WTC11 (cell line): Measurements from ENCODE around the gene KRT1.

ENCODE experiments used
- RELA ChIP-seq: sonication (generic); formaldehyde crosslinking; IDR thresholded peaks from 2 replicates; pipeline ENCODE4 v1.8.1; 2022; ENCODE audit warnings: missing genetic modification reagents, mild to moderate bottlenecking, borderline replicate concordance
- SMAD3 ChIP-seq: sonication (generic); formaldehyde crosslinking; IDR thresholded peaks from 2 replicates; pipeline ENCODE4 v1.8.0; 2022; ENCODE audit warnings: missing genetic modification reagents, mild to moderate bottlenecking, borderline replicate concordance
- TF ChIP-seq, protein P1 (sequence below): sonication (generic); formaldehyde crosslinking; IDR thresholded peaks from 2 replicates; pipeline ENCODE4 v1.8.0; 2022; ENCODE audit warnings: mild to moderate bottlenecking, missing genetic modification reagents
- TF ChIP-seq, protein P2 (sequence below): fragments of 200-600 bp; IDR thresholded peaks from 2 replicates; pipeline ENCODE4 v1.8.0; 2022; ENCODE audit warnings: antibody characterized with exemption
- TF ChIP-seq, protein P3 (sequence below): sonication (generic); formaldehyde crosslinking; IDR thresholded peaks from 2 replicates; pipeline ENCODE4 v1.8.1; 2022; ENCODE audit warnings: low read depth, mild to moderate bottlenecking, moderate library complexity, missing genetic modification reagents, borderline replicate concordance
- TF ChIP-seq, protein P4 (sequence below): sonication (generic); formaldehyde crosslinking; IDR thresholded peaks from 2 replicates; pipeline ENCODE4 v1.8.0; 2022; ENCODE audit warnings: mild to moderate bottlenecking, missing genetic modification reagents
- TF ChIP-seq, protein P5 (sequence below): sonication (generic); formaldehyde crosslinking; IDR thresholded peaks from 2 replicates; pipeline ENCODE4 v1.8.0; 2022; ENCODE audit warnings: mild to moderate bottlenecking, missing genetic modification reagents

DNA sequence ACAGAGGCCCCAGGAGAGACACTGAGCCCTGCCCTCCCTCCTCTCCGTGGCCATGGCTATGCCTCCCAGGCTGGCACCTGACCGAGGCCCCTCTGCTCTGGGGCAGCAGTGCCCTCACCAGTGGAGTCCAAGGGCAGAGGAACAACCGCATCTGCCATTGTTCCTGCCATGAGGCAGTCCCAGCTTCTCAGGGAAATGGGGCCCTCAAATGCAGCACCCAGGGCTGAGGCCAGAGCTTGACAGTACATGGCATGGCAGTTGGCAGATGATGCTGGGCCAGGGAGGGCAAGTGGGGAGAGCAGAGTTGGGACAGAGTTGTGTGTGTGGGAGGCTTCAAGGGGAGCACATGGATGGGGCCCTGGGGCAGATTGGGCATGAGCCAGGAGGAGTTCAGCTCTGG is 44.2 kb upstream of the KRT1 start:
- TF ChIP-seq, protein P1, sequence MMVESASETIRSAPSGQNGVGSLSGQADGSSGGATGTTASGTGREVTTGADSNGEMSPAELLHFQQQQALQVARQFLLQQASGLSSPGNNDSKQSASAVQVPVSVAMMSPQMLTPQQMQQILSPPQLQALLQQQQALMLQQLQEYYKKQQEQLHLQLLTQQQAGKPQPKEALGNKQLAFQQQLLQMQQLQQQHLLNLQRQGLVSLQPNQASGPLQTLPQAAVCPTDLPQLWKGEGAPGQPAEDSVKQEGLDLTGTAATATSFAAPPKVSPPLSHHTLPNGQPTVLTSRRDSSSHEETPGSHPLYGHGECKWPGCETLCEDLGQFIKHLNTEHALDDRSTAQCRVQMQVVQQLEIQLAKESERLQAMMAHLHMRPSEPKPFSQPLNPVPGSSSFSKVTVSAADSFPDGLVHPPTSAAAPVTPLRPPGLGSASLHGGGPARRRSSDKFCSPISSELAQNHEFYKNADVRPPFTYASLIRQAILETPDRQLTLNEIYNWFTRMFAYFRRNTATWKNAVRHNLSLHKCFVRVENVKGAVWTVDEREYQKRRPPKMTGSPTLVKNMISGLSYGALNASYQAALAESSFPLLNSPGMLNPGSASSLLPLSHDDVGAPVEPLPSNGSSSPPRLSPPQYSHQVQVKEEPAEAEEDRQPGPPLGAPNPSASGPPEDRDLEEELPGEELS, result no peak
- TF ChIP-seq, protein P2, sequence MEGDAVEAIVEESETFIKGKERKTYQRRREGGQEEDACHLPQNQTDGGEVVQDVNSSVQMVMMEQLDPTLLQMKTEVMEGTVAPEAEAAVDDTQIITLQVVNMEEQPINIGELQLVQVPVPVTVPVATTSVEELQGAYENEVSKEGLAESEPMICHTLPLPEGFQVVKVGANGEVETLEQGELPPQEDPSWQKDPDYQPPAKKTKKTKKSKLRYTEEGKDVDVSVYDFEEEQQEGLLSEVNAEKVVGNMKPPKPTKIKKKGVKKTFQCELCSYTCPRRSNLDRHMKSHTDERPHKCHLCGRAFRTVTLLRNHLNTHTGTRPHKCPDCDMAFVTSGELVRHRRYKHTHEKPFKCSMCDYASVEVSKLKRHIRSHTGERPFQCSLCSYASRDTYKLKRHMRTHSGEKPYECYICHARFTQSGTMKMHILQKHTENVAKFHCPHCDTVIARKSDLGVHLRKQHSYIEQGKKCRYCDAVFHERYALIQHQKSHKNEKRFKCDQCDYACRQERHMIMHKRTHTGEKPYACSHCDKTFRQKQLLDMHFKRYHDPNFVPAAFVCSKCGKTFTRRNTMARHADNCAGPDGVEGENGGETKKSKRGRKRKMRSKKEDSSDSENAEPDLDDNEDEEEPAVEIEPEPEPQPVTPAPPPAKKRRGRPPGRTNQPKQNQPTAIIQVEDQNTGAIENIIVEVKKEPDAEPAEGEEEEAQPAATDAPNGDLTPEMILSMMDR, result no peak
- TF ChIP-seq SMAD3 (no peak), RELA (CRISPR knock-in tag) (no peak)
- TF ChIP-seq, protein P3, sequence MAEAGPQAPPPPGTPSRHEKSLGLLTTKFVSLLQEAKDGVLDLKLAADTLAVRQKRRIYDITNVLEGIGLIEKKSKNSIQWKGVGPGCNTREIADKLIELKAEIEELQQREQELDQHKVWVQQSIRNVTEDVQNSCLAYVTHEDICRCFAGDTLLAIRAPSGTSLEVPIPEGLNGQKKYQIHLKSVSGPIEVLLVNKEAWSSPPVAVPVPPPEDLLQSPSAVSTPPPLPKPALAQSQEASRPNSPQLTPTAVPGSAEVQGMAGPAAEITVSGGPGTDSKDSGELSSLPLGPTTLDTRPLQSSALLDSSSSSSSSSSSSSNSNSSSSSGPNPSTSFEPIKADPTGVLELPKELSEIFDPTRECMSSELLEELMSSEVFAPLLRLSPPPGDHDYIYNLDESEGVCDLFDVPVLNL (CRISPR knock-in tag), result no peak
- TF ChIP-seq, protein P4, sequence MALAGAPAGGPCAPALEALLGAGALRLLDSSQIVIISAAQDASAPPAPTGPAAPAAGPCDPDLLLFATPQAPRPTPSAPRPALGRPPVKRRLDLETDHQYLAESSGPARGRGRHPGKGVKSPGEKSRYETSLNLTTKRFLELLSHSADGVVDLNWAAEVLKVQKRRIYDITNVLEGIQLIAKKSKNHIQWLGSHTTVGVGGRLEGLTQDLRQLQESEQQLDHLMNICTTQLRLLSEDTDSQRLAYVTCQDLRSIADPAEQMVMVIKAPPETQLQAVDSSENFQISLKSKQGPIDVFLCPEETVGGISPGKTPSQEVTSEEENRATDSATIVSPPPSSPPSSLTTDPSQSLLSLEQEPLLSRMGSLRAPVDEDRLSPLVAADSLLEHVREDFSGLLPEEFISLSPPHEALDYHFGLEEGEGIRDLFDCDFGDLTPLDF (CRISPR knock-in tag), result no peak
- TF ChIP-seq, protein P5, sequence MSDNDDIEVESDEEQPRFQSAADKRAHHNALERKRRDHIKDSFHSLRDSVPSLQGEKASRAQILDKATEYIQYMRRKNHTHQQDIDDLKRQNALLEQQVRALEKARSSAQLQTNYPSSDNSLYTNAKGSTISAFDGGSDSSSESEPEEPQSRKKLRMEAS (CRISPR knock-in tag), result no peak
